ENCODE results near the gene CSF2. TPM values are rescaled to one million over a fixed set of nuclear protein-coding genes. Genes with fewer than 3 reads are reported as not detected.

The CSF2 gene
- total RNA-seq, 1 experiment from 2014 or later: not detected

- H3K27ac ChIP-seq: no peak overlapping the region
- no peaks in the 10 kb centered on the region for H3K9me3 ChIP-seq (ENCODE audit: insufficient read depth, low read depth)
- peaks cover 3% of the 10 kb centered on the region; the same call in 1 of the 2 replicates for H3F3A ChIP-seq (ENCODE audit: insufficient read depth, low read depth)
- DNase-seq: no peak
- no peaks in the 10 kb centered on the region for H4K20me1 ChIP-seq (ENCODE audit: insufficient read depth)
- no peak overlapping the region for H2AFZ ChIP-seq
- no peaks in the 10 kb centered on the region for H3K79me2 ChIP-seq (ENCODE audit: low read depth)
- H3K4me1 ChIP-seq (replicated peaks; ENCODE audit: insufficient read depth): peaks cover 6% of the 10 kb centered on the region
- BruUV-seq (replicated peaks): no TSS peak
- no peak overlapping the region for H3K4me2 ChIP-seq
- H3K4me3 ChIP-seq: no peak overlapping the region
- no peaks in the 10 kb centered on the region for H3K36me3 ChIP-seq (ENCODE audit: low read depth)
- no peak for TF ChIP-seq CTCF (conservative IDR thresholded peaks at IDR 0.05)
- no peak for TF ChIP-seq EZH2 (IDR thresholded peaks at IDR 0.05; ENCODE audit: low read depth)
- ChIA-PET POLR2A (ENCODE audit: unreplicated experiment) (no interaction called here), CTCF (no interaction called here)
- intact Hi-C loops (cut with micrococcal nuclease; ENCODE audit: unreplicated experiment): loop anchor here (10.0 kb wide), 3 partner anchors 227 to 797 kb away; partner anchors contain the start of genes GDF9, SLC22A4 and UQCRQ
- no peaks in the 10 kb centered on the region for H3K27me3 ChIP-seq (ENCODE audit: insufficient read depth, low read depth)
- H3K9me2 ChIP-seq (ENCODE audit: insufficient read depth): no peaks in the 10 kb centered on the region
Observed at GRCh38 chr5:132067451-132067850, 6.1 kb upstream of the CSF2 start.

GRCh38 chr5:132067941-132068808 lies 5.4 kb upstream of the CSF2 start:
- Histone ChIP-seq H3K27me3 (ENCODE audit: insufficient read depth, low read depth) (no peaks in the 10 kb centered on the region), H2AFZ (no peak overlapping the region)
- CTCF ChIA-PET: no interaction called here

GRCh38 chr5:132069561-132069960 lies 4.0 kb upstream of the CSF2 start:
- ChIA-PET CTCF (no interaction called here), POLR2A (ENCODE audit: unreplicated experiment) (no interaction called here)
- DNase-seq: no peak
- H3K4me1 ChIP-seq (replicated peaks; ENCODE audit: insufficient read depth): peaks cover 27% of the 10 kb centered on the region
- intact Hi-C loops (cut with micrococcal nuclease; ENCODE audit: unreplicated experiment): loop anchor here (10.0 kb wide), 3 partner anchors 225 to 795 kb away; partner anchors contain the start of genes GDF9, SLC22A4 and UQCRQ
- no peaks in the 10 kb centered on the region for H3K79me2 ChIP-seq (ENCODE audit: low read depth)
- H3K4me3 ChIP-seq: no peak overlapping the region
- H3K9me3 ChIP-seq (ENCODE audit: insufficient read depth, low read depth): no peaks in the 10 kb centered on the region
- H3K36me3 ChIP-seq (ENCODE audit: low read depth): no peaks in the 10 kb centered on the region
- no TSS peak for BruUV-seq (replicated peaks)
- H3K27me3 ChIP-seq (ENCODE audit: insufficient read depth, low read depth): no peaks in the 10 kb centered on the region
- no peak overlapping the region for H3K27ac ChIP-seq
- TF ChIP-seq CTCF (conservative IDR thresholded peaks at IDR 0.05): no peak
- no peak for TF ChIP-seq EZH2 (IDR thresholded peaks at IDR 0.05; ENCODE audit: low read depth)
- no peaks in the 10 kb centered on the region for H4K20me1 ChIP-seq (ENCODE audit: insufficient read depth)
- no peak overlapping the region for H3K4me2 ChIP-seq
- H2AFZ ChIP-seq: no peak overlapping the region
- no peaks in the 10 kb centered on the region for H3K9me2 ChIP-seq (ENCODE audit: insufficient read depth)
- H3F3A ChIP-seq (ENCODE audit: insufficient read depth, low read depth): peaks cover 23% of the 10 kb centered on the region; the same call in 1 of the 2 replicates

More at GRCh38 chr5:132067941-132068808, 5.4 kb upstream of the CSF2 start:
- POLR2A ChIA-PET (ENCODE audit: unreplicated experiment): no interaction called here
- Histone ChIP-seq H3K4me2 (no peak overlapping the region), H3F3A (ENCODE audit: insufficient read depth, low read depth) (peaks cover 10% of the 10 kb centered on the region; the same call in 1 of the 2 replicates), H3K4me1 (replicated peaks; ENCODE audit: insufficient read depth) (peaks cover 13% of the 10 kb centered on the region), H3K4me3 (no peak overlapping the region), H4K20me1 (ENCODE audit: insufficient read depth) (no peaks in the 10 kb centered on the region), H3K9me3 (ENCODE audit: insufficient read depth, low read depth) (no peaks in the 10 kb centered on the region), H3K27ac (no peak overlapping the region), H3K79me2 (ENCODE audit: low read depth) (no peaks in the 10 kb centered on the region), H3K36me3 (ENCODE audit: low read depth) (no peaks in the 10 kb centered on the region), H3K9me2 (ENCODE audit: insufficient read depth) (no peaks in the 10 kb centered on the region)
- no TSS peak for BruUV-seq (replicated peaks)
- intact Hi-C loops (cut with micrococcal nuclease; ENCODE audit: unreplicated experiment): loop anchor here (10.0 kb wide), 3 partner anchors 227 to 797 kb away; partner anchors contain the start of genes GDF9, SLC22A4 and UQCRQ
- TF ChIP-seq EZH2 (IDR thresholded peaks at IDR 0.05; ENCODE audit: low read depth) (no peak), CTCF (conservative IDR thresholded peaks at IDR 0.05) (no peak)
- no peak for DNase-seq

Measured in PC-9 (cell line).